WTC11 (cell line): Measurements from ENCODE around the gene NRXN3. TPM values are rescaled to one million over a fixed set of nuclear protein-coding genes. Genes with fewer than 3 reads are reported as not detected.

Experiments
- ATAC-seq: fragments of 200-7000 bp; cut with Tn5 transposase; 2 replicates; pipeline ENCODE4 v1.10.0; 2021; ENCODE audit warnings: mild to moderate bottlenecking, moderate library complexity
- CTCF ChIA-PET: fragments of 300-600 bp; sonication (Branson Sonifier 250); formaldehyde crosslinking; loops from one replicate; lab custom pipeline; 2021; ENCODE audit warnings: antibody characterized with exemption; lab: Charles Lee
- POLR2A ChIA-PET: fragments of 350-600 bp; sonication (Branson Sonifier 250); formaldehyde crosslinking; loops from one replicate; lab custom pipeline; 2021; ENCODE audit warnings: antibody characterized with exemption; lab: Charles Lee
- DNase-seq: peaks from one replicate; pipeline ENCODE4 v3.0.0; 2021; ENCODE audit warnings: low spot score
- H3K27ac Mint-ChIP-seq: 2 replicates; pipeline ENCODE4 v1.8.0; 2021; ENCODE audit warnings: mixed read lengths
- H3K27me3 Mint-ChIP-seq: 2 replicates; pipeline ENCODE4 v1.8.0; 2021; ENCODE audit warnings: low read depth, mild to moderate bottlenecking, moderate library complexity, mixed read lengths
- H3K36me3 Mint-ChIP-seq: 2 replicates; pipeline ENCODE4 v1.8.0; 2021; ENCODE audit warnings: mixed read lengths
- H3K4me1 Mint-ChIP-seq: 2 replicates; pipeline ENCODE4 v1.8.0; 2022; ENCODE audit warnings: mixed read lengths
- H3K4me3 Mint-ChIP-seq: 2 replicates; pipeline ENCODE4 v1.8.0; 2021; ENCODE audit warnings: mild to moderate bottlenecking, moderate library complexity, mixed read lengths
- H3K9me3 Mint-ChIP-seq: 2 replicates; pipeline ENCODE4 v1.8.0; 2021; ENCODE audit warnings: mixed read lengths
- AFF4 ChIP-seq: sonication (generic); formaldehyde crosslinking; IDR thresholded peaks from 2 replicates; pipeline ENCODE4 v1.8.1; 2023; ENCODE audit warnings: mild to moderate bottlenecking, missing genetic modification reagents, borderline replicate concordance
- ATF1 ChIP-seq: sonication (generic); formaldehyde crosslinking; IDR thresholded peaks from 2 replicates; pipeline ENCODE4 v1.8.1; 2023; ENCODE audit warnings: mild to moderate bottlenecking, moderate library complexity, missing genetic modification reagents
- ATF3 ChIP-seq: sonication (generic); formaldehyde crosslinking; conservative IDR thresholded peaks from 2 replicates; pipeline ENCODE4 v1.8.1; 2022; ENCODE audit warnings: mild to moderate bottlenecking, missing genetic modification reagents
- CBFB ChIP-seq: sonication (generic); formaldehyde crosslinking; IDR thresholded peaks from 2 replicates; pipeline ENCODE4 v1.8.1; 2022; ENCODE audit warnings: mild to moderate bottlenecking, low read depth, missing genetic modification reagents
- E2F1 ChIP-seq: sonication (generic); formaldehyde crosslinking; IDR thresholded peaks from 2 replicates; pipeline ENCODE4 v1.8.0; 2022; ENCODE audit warnings: mild to moderate bottlenecking, missing genetic modification reagents
- EMX1 ChIP-seq: fragments of 250-450 bp; sonication (Bioruptor Pico); IDR thresholded peaks from 2 replicates; pipeline ENCODE4 v1.8.0; 2021; ENCODE audit warnings: mild to moderate bottlenecking
- GABPB1 ChIP-seq: sonication (generic); formaldehyde crosslinking; IDR thresholded peaks from 2 replicates; pipeline ENCODE4 v1.8.1; 2023; ENCODE audit warnings: mild to moderate bottlenecking, missing genetic modification reagents
- IRF1 ChIP-seq: sonication (generic); formaldehyde crosslinking; IDR thresholded peaks from 2 replicates; pipeline ENCODE4 v1.8.0; 2023; ENCODE audit warnings: missing genetic modification reagents
- NFE2L1 ChIP-seq: sonication (generic); formaldehyde crosslinking; IDR thresholded peaks from 2 replicates; pipeline ENCODE4 v1.8.1; 2023; ENCODE audit warnings: missing genetic modification reagents
- NR3C1 ChIP-seq: sonication (generic); formaldehyde crosslinking; conservative IDR thresholded peaks from 2 replicates; pipeline ENCODE4 v1.8.1; 2023; ENCODE audit warnings: low read depth, mild to moderate bottlenecking, missing genetic modification reagents
- PREB ChIP-seq: sonication (generic); formaldehyde crosslinking; IDR thresholded peaks from 2 replicates; pipeline ENCODE4 v1.8.1; 2022; ENCODE audit warnings: mild to moderate bottlenecking, missing genetic modification reagents, moderate library complexity, borderline replicate concordance
- TCF7 ChIP-seq: sonication (generic); formaldehyde crosslinking; IDR thresholded peaks from 2 replicates; pipeline ENCODE4 v1.8.0; 2022; ENCODE audit warnings: mild to moderate bottlenecking, low read depth, missing genetic modification reagents, moderate library complexity
- TEAD4 ChIP-seq: sonication (generic); formaldehyde crosslinking; IDR thresholded peaks from 2 replicates; pipeline ENCODE4 v1.8.0; 2022; ENCODE audit warnings: mild to moderate bottlenecking, missing genetic modification reagents
- ZBTB21 ChIP-seq: sonication (generic); formaldehyde crosslinking; IDR thresholded peaks from 2 replicates; pipeline ENCODE4 v1.8.1; 2023; ENCODE audit warnings: mild to moderate bottlenecking, missing genetic modification reagents, borderline replicate concordance
- ZNF263 ChIP-seq: sonication (generic); formaldehyde crosslinking; IDR thresholded peaks from 2 replicates; pipeline ENCODE4 v1.8.1; 2022; ENCODE audit warnings: low read depth, mild to moderate bottlenecking, moderate library complexity, missing genetic modification reagents
- ZNF512 ChIP-seq: sonication (generic); formaldehyde crosslinking; IDR thresholded peaks from 2 replicates; pipeline ENCODE4 v1.8.1; 2022; ENCODE audit warnings: missing genetic modification reagents, borderline replicate concordance
- ZNF532 ChIP-seq: fragments of 250-450 bp; sonication (Bioruptor Pico); IDR thresholded peaks from 2 replicates; pipeline ENCODE4 v1.9.0; 2021; ENCODE audit warnings: mild to moderate bottlenecking, borderline replicate concordance
- ZSCAN18 ChIP-seq: fragments of 250-450 bp; sonication (Bioruptor Pico); IDR thresholded peaks from 2 replicates; pipeline ENCODE4 v2.1.2; 2022; ENCODE audit warnings: mild to moderate bottlenecking, moderate library complexity
- total RNA-seq: library from RNA; stranded (reverse); gene quantifications from 3 replicates; pipeline ENCODE4 v1.2.3, GENCODE V29; 2021

NRXN3 gene
- total RNA-seq, 1 experiment from 2014 or later: 3.0 TPM

- TF ChIP-seq ZNF532 (CRISPR knock-in tag) (no peak), ZBTB21 (CRISPR knock-in tag) (no peak), ATF3 (CRISPR knock-in tag) (no peak), NR3C1 (CRISPR knock-in tag) (no peak), EMX1 (CRISPR knock-in tag) (no peak), TEAD4 (CRISPR knock-in tag) (no peak), NFE2L1 (no peak), E2F1 (CRISPR knock-in tag) (no peak)
- TF ChIP-seq, all 79 proteins: peak for 0
Observed at GRCh38 chr14:79914595-79914994, 1744.4 kb downstream of the NRXN3 start (continued).

GRCh38 chr14:79915406-79915805 is 1745.2 kb downstream of the NRXN3 start:
- Mint-ChIP-seq H3K36me3 (peaks cover 12% of the 10 kb centered on the region), H3K27ac (no peak overlapping the region), H3K9me3 (peaks cover 52% of the 10 kb centered on the region), H3K4me1 (no peaks in the 10 kb centered on the region), H3K4me3 (no peak overlapping the region), H3K27me3 (no peaks in the 10 kb centered on the region; the same call in 1 of the 2 replicates)
- CTCF ChIA-PET: no interaction called here
- TF ChIP-seq ATF1 (CRISPR knock-in tag) (no peak), ZSCAN18 (no peak), PREB (no peak), ZNF512 (CRISPR knock-in tag) (no peak), CBFB (CRISPR knock-in tag) (no peak), AFF4 (CRISPR knock-in tag) (no peak), ZNF263 (CRISPR knock-in tag) (no peak), IRF1 (CRISPR knock-in tag) (no peak), ZBTB21 (CRISPR knock-in tag) (no peak), GABPB1 (no peak), TCF7 (CRISPR knock-in tag) (no peak)
- no peak for DNase-seq
- POLR2A ChIA-PET: no interaction called here
- no peak for ATAC-seq
